Thymus (tissue), 11 donors: Measurements from ENCODE around the gene DPP10. TPM values are rescaled to one million over a fixed set of nuclear protein-coding genes. Genes with fewer than 3 reads are reported as not detected.

Source experiments
- DNase-seq, 9 donors: peaks; one replicate each; pipeline ENCODE4 v3.0.0-alpha.2; 2013; ENCODE audit warnings: low spot score in 9 of 9, low read depth in 6 of 9, missing footprints in 1 of 9
- H3K27ac ChIP-seq, 2 donors: one replicate each; pipeline ENCODE4 v1.5.1; 2013; ENCODE audit warnings: control low read depth in 1 of 2, low read depth in 1 of 2, low read length in 1 of 2, mild to moderate bottlenecking in 1 of 2, moderate library complexity in 1 of 2
- H3K27me3 ChIP-seq, 2 donors: one replicate each; pipeline ENCODE4 v1.5.1; 2013; ENCODE audit warnings: low read length in 1 of 2; ENCODE audit not compliant: control insufficient read depth in 2 of 2, insufficient read depth in 1 of 2
- H3K36me3 ChIP-seq, 2 donors: one replicate each; pipeline ENCODE4 v1.5.1; 2013; ENCODE audit warnings: low read length in 1 of 2, mild to moderate bottlenecking in 1 of 2, moderate library complexity in 1 of 2; ENCODE audit not compliant: control insufficient read depth in 2 of 2, insufficient read depth in 2 of 2
- H3K4me1 ChIP-seq, 2 donors: one replicate each; pipeline ENCODE4 v1.5.1; 2013; ENCODE audit warnings: low read length in 2 of 2; ENCODE audit not compliant: control insufficient read depth in 2 of 2, insufficient read depth in 2 of 2
- H3K4me3 ChIP-seq, 2 donors: one replicate each; pipeline ENCODE4 v1.5.1; 2013; ENCODE audit warnings: low read length in 2 of 2, control low read depth in 1 of 2, mild to moderate bottlenecking in 1 of 2
- H3K9me3 ChIP-seq, 2 donors: one replicate each; pipeline ENCODE4 v1.5.1; 2013; ENCODE audit warnings: low read length in 1 of 2, mild to moderate bottlenecking in 1 of 2; ENCODE audit not compliant: control insufficient read depth in 2 of 2, insufficient read depth in 1 of 2
- WGBS: extraction: QIAGEN DNeasy Blood & Tissue Kit; methylation state at CpG from one replicate; pipeline ENCODE4 v1.1.7; 2013; 5-methylcytosine and 5-hydroxymethylcytosine counted together
- polyA plus RNA-seq: library from polyadenylated mRNA; stranded (reverse); fragments of 200-250 nt; gene quantifications from one replicate; pipeline ENCODE4 v1.2.3, GENCODE V29; 2013
- total RNA-seq: library from RNA; stranded (reverse); fragments of 120-200 nt; gene quantifications from one replicate; pipeline ENCODE4 v1.2.4, GENCODE V29; 2013
- donor health status: healthy.

Gene DPP10
- total and polyA plus RNA-seq, 2 donors: 0.02 to 0.14 TPM

DNA sequence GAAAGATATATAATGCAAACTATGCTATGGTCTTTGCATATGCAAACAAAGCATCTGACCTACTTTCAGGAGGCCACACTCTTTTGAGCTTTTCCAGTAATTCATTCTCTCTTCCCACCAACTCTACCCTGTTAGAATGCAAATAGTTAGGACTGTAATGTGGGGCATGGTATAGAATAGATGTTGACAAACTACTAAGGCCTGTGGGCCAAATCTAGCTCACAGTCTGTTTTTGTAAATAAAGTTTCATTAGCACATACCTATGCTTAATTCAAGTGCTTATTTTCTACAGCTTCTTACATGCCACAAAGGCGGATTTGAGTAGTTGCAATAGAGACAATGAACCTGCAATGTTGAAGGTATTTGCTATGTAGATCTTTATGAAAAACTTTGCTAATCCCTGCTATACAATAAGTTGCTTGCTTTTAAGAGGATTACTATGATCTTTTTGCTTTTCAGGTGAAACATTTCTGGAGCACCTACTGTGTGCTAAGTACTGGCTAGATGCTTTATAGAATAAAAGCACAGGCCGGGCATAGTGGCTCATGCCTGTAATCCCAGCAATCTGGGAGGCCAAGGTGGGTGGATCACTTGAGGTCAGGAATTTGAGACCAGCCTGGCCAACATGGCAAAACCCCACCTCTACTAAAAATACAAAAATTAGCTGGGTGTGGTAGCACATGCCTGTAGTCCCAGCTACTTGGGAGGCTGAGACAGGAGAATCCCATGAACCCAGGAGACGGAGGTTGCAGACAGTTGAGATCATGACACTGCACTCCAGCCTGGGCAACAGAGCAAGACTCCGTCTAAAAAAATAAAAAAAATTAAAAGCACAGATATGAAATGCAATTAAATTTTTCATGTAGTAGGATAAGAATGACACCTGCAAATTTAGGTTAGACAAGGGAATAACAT, 267.8 kb downstream of the DPP10 start:
- no peak overlapping the region for H3K27ac ChIP-seq
- no peak for DNase-seq
- no peak overlapping the region for H3K4me3 ChIP-seq
- no peaks in the 10 kb centered on the region for H3K9me3 ChIP-seq
- H3K4me1 ChIP-seq: no peaks in the 10 kb centered on the region
- no peaks in the 10 kb centered on the region for H3K36me3 ChIP-seq
- 87% methylated on average over 4 of the region's 4 CpGs for WGBS
- no peaks in the 10 kb centered on the region for H3K27me3 ChIP-seq

DNA sequence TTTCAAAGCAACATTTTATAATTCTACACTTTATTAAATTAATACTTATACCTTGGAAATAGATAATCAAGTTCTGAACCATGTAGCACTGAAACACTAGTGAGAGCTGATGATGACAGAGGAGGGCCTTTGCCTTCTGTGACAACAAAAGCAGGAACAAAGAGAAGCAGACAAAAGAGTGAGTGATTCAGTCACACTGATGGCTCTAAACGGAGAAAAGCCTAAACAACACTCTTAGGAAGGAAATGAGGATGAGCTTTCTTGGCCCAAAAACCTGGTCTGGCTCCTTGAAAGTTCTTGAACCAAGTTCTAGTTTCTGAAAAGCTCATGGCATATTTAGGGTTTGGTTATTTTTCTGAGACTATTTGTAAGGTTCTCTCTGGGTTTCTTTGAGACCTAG, 271.9 kb downstream of the DPP10 start:
- no peak overlapping the region for H3K4me3 ChIP-seq
- no peaks in the 10 kb centered on the region for H3K27me3 ChIP-seq
- H3K9me3 ChIP-seq: no peaks in the 10 kb centered on the region
- no peak overlapping the region for H3K27ac ChIP-seq
- no peak for DNase-seq
- WGBS: 35% methylated on average over 1 of the region's 1 CpG
- no peaks in the 10 kb centered on the region for H3K4me1 ChIP-seq
- H3K36me3 ChIP-seq: no peaks in the 10 kb centered on the region

DNA sequence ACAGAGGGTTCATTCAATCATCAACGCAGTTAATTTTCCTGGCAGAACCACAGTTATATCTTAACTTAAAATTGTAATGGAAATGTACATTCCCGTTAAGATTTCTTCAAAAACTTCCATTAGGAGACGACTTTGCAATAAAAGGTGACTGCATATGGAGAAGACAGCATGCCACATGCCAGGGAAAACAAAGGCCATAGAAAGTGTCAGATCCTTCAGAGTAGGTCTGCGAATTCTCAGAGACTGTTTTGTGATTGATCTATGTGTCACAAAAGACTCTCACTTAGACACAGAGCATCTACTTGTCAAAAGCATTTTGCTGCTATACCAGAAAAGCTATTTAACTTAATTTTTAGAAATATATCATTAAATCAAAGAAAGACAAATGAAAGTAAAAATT, 274.6 kb downstream of the DPP10 start:
- DNase-seq: no peak
- Histone ChIP-seq H3K27ac (no peak overlapping the region), H3K36me3 (no peaks in the 10 kb centered on the region), H3K4me3 (no peak overlapping the region), H3K27me3 (no peaks in the 10 kb centered on the region), H3K9me3 (no peaks in the 10 kb centered on the region), H3K4me1 (no peaks in the 10 kb centered on the region)
- WGBS: 67% methylated on average over 4 of the region's 4 CpGs

DNA sequence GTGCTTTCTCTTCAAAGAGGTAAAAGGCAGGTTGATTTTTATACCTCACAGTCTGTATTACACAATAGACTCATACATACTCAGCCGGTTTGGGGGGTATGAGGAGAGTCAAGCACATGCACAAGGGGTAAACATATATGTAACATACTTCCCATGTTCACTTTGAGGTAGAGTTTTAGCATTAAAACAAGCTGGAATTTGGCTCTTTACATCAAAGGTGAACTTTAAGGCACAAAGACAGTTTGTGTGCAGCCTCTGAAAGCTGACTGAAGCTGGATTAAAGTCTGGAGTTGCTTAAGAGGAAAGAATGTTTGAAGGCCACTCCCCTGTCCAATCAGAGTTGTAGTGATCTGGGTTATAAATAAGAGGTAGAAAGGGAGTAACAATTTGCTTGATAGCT, 282.0 kb downstream of the DPP10 start:
- H3K4me3 ChIP-seq: no peak overlapping the region
- H3K9me3 ChIP-seq: no peaks in the 10 kb centered on the region
- H3K36me3 ChIP-seq: no peaks in the 10 kb centered on the region
- 68% methylated on average over 1 of the region's 1 CpG for WGBS
- no peaks in the 10 kb centered on the region for H3K27me3 ChIP-seq
- H3K27ac ChIP-seq: no peak overlapping the region
- no peak for DNase-seq
- no peaks in the 10 kb centered on the region for H3K4me1 ChIP-seq

DNA sequence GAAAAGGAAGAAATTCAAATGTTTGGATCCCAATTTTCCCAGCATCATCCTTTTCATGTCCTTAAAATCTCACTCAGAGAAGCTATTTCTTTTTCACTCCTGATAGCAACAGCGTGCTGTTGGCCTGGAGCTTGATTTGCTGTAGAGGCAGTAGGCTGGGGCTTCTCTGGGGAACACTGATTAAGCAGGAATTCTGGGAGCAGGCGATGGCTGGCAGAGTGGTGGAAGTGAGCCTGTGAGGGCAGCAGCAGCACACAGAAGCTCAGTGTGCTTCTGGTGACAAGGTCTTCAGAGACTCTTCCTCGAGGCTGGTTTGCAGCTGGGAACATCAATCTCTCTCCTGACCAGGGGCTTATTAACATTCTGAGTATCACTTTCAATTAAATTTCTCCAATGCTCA, 284.6 kb downstream of the DPP10 start:
- 85% methylated on average over 3 of the region's 3 CpGs for WGBS
- no peaks in the 10 kb centered on the region for H3K27me3 ChIP-seq
- no peaks in the 10 kb centered on the region for H3K4me1 ChIP-seq
- DNase-seq: no peak
- no peak overlapping the region for H3K4me3 ChIP-seq
- no peaks in the 10 kb centered on the region for H3K36me3 ChIP-seq
- H3K27ac ChIP-seq: no peak overlapping the region
- no peaks in the 10 kb centered on the region for H3K9me3 ChIP-seq

DNA sequence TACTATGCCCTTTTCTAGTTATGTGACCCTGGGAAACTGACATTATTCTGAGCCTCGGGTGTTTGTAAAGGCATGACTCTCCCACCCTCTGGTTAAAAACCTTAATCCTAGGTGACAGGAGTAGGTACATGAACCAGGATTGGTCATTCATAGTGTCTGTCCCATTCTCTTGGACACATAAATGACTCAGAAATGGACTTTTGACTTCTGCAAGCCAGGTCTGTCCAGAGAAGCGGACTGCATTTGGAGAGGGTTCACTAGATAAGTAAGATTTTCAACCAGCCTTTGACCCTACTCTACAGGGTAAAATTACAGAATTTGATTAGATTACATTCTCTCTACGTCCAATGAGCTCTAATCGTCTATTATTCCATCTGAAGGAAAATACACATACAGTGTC, 285.9 kb downstream of the DPP10 start:
- H3K4me1 ChIP-seq: no peaks in the 10 kb centered on the region
- no peaks in the 10 kb centered on the region for H3K9me3 ChIP-seq
- H3K27ac ChIP-seq: no peak overlapping the region
- H3K36me3 ChIP-seq: no peaks in the 10 kb centered on the region
- no peak overlapping the region for H3K4me3 ChIP-seq
- DNase-seq: no peak
- 84% methylated on average over 4 of the region's 4 CpGs for WGBS
- H3K27me3 ChIP-seq: no peaks in the 10 kb centered on the region

DNA sequence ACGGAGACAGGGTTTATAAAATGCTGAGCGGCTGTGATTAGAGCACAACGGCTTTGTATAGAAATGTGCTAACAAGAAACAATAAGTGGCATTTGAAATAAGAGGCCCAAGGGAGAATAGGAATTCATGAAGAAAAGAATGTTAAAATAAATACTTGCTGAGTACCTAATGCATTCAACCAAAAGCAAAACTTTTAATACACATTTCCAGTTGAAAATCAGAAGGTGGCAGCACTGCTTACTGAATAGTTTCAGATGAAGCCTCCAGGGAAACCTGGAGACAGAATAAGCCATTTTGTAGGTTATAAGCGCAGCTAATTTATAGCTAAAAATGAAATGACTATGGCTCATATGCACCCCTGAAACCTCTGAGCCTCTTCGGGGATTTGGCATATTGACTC, 286.6 kb downstream of the DPP10 start:
- H3K27me3 ChIP-seq: no peaks in the 10 kb centered on the region
- H3K36me3 ChIP-seq: no peaks in the 10 kb centered on the region
- DNase-seq: no peak
- no peak overlapping the region for H3K27ac ChIP-seq
- H3K4me1 ChIP-seq: no peaks in the 10 kb centered on the region
- no peaks in the 10 kb centered on the region for H3K9me3 ChIP-seq
- no peak overlapping the region for H3K4me3 ChIP-seq
- WGBS: 95% methylated on average over 5 of the region's 5 CpGs

DNA sequence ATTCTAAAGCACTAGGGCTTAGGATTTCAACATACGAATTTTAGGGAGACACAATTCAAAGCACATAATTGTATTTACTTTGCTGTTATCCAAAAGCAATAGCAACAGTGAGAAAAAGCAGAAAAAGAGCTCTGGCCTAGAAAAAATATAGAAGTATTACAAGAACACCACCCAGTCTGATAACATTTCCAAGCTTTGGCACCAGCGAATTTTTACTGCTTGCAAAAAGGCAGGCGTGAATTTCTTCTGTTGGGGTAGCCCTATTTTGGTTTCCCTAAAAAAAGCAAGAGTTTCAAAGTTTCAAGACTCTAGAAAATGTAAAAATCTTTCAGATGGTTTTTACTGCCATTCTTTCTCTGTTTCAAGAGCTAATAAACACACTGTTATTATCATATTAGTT, 292.7 kb downstream of the DPP10 start:
- H3K36me3 ChIP-seq: no peaks in the 10 kb centered on the region
- no peak overlapping the region for H3K4me3 ChIP-seq
- 85% methylated on average over 3 of the region's 3 CpGs for WGBS
- no peaks in the 10 kb centered on the region for H3K9me3 ChIP-seq
- H3K27ac ChIP-seq: no peak overlapping the region
- DNase-seq: no peak
- no peaks in the 10 kb centered on the region for H3K27me3 ChIP-seq
- H3K4me1 ChIP-seq: no peaks in the 10 kb centered on the region

DNA sequence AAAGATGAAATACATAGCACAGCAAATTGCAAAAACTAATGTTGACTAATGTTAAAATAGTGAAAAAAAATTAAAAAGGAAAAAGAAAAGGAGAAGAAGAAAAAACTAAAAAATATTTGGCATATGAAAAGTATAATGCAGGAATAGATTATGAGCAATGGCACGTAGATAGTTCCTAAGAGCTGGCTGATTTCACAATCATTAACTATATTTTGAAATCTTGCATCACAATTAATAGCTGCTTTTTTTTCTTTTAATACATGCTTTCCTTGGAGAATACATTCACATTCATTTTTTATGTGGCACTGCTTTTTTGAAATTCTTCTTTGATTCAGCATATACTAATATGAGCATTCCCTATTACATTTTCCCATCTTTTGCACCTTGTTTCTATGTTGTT, 299.8 kb downstream of the DPP10 start:
- WGBS: 87% methylated on average over 1 of the region's 1 CpG
- Histone ChIP-seq H3K9me3 (no peaks in the 10 kb centered on the region), H3K4me1 (no peaks in the 10 kb centered on the region), H3K27me3 (no peaks in the 10 kb centered on the region), H3K27ac (no peak overlapping the region), H3K36me3 (no peaks in the 10 kb centered on the region), H3K4me3 (no peak overlapping the region)
- DNase-seq: no peak
